ENCODE measurements around the gene CCDC171. TPM values are rescaled to one million over a fixed set of nuclear protein-coding genes. Genes with fewer than 3 reads are reported as not detected.

Gene CCDC171
- total RNA-seq, 1 experiment from 2014 or later = 2.8 TPM

DNA sequence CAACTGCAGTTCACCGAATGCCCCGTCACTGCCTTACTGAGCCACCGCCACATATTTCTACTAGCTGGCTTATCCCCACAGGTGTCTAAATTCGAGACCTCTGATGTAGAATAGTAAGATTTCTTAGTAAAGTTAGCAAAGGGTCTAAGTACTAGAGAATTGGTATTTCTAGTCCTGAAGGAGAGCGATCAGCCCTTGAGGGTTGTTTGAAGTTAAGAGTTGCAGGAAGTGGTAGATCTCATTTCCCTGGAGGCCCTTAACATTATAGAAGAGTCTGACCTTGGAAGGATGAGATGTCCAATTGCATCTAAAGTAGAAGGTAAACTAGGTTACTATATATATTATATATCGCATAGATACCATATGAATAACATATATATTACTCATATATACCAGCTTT, 451.8 kb downstream of the CCDC171 start (continued):
- TF ChIP-seq TP53 (CRISPR knock-in tag; IDR thresholded peaks at IDR 0.05) (no peak), HMGA2 (CRISPR knock-in tag; IDR thresholded peaks at IDR 0.05) (no peak), ZNF317 (CRISPR knock-in tag; IDR thresholded peaks at IDR 0.05; ENCODE audit: borderline replicate concordance, low read depth) (no peak), RELA (CRISPR knock-in tag; IDR thresholded peaks at IDR 0.05; ENCODE audit: borderline replicate concordance) (no peak), MYBL2 (CRISPR knock-in tag; IDR thresholded peaks at IDR 0.05) (no peak), ZNF263 (CRISPR knock-in tag; IDR thresholded peaks at IDR 0.05; ENCODE audit: low read depth) (no peak)
- TF ChIP-seq, protein P1, sequence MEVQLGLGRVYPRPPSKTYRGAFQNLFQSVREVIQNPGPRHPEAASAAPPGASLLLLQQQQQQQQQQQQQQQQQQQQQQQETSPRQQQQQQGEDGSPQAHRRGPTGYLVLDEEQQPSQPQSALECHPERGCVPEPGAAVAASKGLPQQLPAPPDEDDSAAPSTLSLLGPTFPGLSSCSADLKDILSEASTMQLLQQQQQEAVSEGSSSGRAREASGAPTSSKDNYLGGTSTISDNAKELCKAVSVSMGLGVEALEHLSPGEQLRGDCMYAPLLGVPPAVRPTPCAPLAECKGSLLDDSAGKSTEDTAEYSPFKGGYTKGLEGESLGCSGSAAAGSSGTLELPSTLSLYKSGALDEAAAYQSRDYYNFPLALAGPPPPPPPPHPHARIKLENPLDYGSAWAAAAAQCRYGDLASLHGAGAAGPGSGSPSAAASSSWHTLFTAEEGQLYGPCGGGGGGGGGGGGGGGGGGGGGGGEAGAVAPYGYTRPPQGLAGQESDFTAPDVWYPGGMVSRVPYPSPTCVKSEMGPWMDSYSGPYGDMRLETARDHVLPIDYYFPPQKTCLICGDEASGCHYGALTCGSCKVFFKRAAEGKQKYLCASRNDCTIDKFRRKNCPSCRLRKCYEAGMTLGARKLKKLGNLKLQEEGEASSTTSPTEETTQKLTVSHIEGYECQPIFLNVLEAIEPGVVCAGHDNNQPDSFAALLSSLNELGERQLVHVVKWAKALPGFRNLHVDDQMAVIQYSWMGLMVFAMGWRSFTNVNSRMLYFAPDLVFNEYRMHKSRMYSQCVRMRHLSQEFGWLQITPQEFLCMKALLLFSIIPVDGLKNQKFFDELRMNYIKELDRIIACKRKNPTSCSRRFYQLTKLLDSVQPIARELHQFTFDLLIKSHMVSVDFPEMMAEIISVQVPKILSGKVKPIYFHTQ (CRISPR knock-in tag; IDR thresholded peaks at IDR 0.05) = no peak
- TF ChIP-seq, protein P2, sequence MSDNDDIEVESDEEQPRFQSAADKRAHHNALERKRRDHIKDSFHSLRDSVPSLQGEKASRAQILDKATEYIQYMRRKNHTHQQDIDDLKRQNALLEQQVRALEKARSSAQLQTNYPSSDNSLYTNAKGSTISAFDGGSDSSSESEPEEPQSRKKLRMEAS (CRISPR knock-in tag; IDR thresholded peaks at IDR 0.05) = no peak
- TF ChIP-seq, protein P3, sequence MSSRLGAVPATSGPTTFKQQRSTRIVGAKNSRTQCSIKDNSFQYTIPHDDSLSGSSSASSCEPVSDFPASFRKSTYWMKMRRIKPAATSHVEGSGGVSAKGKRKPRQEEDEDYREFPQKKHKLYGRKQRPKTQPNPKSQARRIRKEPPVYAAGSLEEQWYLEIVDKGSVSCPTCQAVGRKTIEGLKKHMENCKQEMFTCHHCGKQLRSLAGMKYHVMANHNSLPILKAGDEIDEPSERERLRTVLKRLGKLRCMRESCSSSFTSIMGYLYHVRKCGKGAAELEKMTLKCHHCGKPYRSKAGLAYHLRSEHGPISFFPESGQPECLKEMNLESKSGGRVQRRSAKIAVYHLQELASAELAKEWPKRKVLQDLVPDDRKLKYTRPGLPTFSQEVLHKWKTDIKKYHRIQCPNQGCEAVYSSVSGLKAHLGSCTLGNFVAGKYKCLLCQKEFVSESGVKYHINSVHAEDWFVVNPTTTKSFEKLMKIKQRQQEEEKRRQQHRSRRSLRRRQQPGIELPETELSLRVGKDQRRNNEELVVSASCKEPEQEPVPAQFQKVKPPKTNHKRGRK (CRISPR knock-in tag; IDR thresholded peaks at IDR 0.05; ENCODE audit: borderline replicate concordance) = no peak
- TF ChIP-seq, protein P4, sequence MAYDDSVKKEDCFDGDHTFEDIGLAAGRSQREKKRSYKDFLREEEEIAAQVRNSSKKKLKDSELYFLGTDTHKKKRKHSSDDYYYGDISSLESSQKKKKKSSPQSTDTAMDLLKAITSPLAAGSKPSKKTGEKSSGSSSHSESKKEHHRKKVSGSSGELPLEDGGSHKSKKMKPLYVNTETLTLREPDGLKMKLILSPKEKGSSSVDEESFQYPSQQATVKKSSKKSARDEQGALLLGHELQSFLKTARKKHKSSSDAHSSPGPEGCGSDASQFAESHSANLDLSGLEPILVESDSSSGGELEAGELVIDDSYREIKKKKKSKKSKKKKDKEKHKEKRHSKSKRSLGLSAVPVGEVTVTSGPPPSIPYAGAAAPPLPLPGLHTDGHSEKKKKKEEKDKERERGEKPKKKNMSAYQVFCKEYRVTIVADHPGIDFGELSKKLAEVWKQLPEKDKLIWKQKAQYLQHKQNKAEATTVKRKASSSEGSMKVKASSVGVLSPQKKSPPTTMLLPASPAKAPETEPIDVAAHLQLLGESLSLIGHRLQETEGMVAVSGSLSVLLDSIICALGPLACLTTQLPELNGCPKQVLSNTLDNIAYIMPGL (CRISPR knock-in tag; IDR thresholded peaks at IDR 0.05) = no peak
- TF ChIP-seq, protein P5, sequence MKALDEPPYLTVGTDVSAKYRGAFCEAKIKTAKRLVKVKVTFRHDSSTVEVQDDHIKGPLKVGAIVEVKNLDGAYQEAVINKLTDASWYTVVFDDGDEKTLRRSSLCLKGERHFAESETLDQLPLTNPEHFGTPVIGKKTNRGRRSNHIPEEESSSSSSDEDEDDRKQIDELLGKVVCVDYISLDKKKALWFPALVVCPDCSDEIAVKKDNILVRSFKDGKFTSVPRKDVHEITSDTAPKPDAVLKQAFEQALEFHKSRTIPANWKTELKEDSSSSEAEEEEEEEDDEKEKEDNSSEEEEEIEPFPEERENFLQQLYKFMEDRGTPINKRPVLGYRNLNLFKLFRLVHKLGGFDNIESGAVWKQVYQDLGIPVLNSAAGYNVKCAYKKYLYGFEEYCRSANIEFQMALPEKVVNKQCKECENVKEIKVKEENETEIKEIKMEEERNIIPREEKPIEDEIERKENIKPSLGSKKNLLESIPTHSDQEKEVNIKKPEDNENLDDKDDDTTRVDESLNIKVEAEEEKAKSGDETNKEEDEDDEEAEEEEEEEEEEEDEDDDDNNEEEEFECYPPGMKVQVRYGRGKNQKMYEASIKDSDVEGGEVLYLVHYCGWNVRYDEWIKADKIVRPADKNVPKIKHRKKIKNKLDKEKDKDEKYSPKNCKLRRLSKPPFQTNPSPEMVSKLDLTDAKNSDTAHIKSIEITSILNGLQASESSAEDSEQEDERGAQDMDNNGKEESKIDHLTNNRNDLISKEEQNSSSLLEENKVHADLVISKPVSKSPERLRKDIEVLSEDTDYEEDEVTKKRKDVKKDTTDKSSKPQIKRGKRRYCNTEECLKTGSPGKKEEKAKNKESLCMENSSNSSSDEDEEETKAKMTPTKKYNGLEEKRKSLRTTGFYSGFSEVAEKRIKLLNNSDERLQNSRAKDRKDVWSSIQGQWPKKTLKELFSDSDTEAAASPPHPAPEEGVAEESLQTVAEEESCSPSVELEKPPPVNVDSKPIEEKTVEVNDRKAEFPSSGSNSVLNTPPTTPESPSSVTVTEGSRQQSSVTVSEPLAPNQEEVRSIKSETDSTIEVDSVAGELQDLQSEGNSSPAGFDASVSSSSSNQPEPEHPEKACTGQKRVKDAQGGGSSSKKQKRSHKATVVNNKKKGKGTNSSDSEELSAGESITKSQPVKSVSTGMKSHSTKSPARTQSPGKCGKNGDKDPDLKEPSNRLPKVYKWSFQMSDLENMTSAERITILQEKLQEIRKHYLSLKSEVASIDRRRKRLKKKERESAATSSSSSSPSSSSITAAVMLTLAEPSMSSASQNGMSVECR (CRISPR knock-in tag; IDR thresholded peaks at IDR 0.05; ENCODE audit: borderline replicate concordance) = no peak

DNA sequence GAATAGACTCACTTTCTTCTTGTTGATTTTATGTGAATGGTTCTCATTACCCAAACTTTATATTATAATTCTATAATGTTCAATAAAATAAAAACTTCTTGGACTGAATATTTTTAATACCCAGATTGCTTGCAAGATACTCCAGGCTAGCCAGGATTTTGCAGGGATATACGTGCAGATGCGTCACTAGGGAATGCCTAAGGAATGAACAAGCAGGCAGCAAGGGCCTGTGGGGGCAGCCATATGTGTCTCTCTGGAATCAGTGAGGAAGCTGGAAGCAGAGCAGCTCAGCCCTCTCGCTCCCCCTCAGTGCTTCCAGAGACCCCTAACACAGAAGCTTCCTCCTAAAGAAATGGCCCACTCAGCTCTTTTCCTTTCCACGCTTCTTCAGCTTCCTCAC, 457.4 kb downstream of the CCDC171 start:
- Mint-ChIP-seq H3K27me3 (ENCODE audit: low read depth) (no peaks in the 10 kb centered on the region), H3K4me1 (no peaks in the 10 kb centered on the region), H3K36me3 (no peaks in the 10 kb centered on the region), H3K27ac (no peak overlapping the region), H3K9me3 (peaks cover 9% of the 10 kb centered on the region; the same call in 1 of the 2 replicates), H3K4me3 (no peak overlapping the region)
- DNase-seq (ENCODE audit: low spot score) (no peak), ATAC-seq (no peak)
- ChIA-PET POLR2A (no interaction called here), CTCF (no interaction called here)
- TF ChIP-seq, protein P6, sequence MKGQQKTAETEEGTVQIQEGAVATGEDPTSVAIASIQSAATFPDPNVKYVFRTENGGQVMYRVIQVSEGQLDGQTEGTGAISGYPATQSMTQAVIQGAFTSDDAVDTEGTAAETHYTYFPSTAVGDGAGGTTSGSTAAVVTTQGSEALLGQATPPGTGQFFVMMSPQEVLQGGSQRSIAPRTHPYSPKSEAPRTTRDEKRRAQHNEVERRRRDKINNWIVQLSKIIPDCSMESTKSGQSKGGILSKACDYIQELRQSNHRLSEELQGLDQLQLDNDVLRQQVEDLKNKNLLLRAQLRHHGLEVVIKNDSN (CRISPR knock-in tag; IDR thresholded peaks at IDR 0.05) = no peak
- no peak for TF ChIP-seq ZNF671 (CRISPR knock-in tag; IDR thresholded peaks at IDR 0.05)
- no peak for TF ChIP-seq CBFB (CRISPR knock-in tag; IDR thresholded peaks at IDR 0.05; ENCODE audit: low read depth)
- TF ChIP-seq, protein P7, sequence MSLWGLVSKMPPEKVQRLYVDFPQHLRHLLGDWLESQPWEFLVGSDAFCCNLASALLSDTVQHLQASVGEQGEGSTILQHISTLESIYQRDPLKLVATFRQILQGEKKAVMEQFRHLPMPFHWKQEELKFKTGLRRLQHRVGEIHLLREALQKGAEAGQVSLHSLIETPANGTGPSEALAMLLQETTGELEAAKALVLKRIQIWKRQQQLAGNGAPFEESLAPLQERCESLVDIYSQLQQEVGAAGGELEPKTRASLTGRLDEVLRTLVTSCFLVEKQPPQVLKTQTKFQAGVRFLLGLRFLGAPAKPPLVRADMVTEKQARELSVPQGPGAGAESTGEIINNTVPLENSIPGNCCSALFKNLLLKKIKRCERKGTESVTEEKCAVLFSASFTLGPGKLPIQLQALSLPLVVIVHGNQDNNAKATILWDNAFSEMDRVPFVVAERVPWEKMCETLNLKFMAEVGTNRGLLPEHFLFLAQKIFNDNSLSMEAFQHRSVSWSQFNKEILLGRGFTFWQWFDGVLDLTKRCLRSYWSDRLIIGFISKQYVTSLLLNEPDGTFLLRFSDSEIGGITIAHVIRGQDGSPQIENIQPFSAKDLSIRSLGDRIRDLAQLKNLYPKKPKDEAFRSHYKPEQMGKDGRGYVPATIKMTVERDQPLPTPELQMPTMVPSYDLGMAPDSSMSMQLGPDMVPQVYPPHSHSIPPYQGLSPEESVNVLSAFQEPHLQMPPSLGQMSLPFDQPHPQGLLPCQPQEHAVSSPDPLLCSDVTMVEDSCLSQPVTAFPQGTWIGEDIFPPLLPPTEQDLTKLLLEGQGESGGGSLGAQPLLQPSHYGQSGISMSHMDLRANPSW (CRISPR knock-in tag; conservative IDR thresholded peaks at IDR 0.05; ENCODE audit: low read depth) = no peak
- TF ChIP-seq, protein P8, sequence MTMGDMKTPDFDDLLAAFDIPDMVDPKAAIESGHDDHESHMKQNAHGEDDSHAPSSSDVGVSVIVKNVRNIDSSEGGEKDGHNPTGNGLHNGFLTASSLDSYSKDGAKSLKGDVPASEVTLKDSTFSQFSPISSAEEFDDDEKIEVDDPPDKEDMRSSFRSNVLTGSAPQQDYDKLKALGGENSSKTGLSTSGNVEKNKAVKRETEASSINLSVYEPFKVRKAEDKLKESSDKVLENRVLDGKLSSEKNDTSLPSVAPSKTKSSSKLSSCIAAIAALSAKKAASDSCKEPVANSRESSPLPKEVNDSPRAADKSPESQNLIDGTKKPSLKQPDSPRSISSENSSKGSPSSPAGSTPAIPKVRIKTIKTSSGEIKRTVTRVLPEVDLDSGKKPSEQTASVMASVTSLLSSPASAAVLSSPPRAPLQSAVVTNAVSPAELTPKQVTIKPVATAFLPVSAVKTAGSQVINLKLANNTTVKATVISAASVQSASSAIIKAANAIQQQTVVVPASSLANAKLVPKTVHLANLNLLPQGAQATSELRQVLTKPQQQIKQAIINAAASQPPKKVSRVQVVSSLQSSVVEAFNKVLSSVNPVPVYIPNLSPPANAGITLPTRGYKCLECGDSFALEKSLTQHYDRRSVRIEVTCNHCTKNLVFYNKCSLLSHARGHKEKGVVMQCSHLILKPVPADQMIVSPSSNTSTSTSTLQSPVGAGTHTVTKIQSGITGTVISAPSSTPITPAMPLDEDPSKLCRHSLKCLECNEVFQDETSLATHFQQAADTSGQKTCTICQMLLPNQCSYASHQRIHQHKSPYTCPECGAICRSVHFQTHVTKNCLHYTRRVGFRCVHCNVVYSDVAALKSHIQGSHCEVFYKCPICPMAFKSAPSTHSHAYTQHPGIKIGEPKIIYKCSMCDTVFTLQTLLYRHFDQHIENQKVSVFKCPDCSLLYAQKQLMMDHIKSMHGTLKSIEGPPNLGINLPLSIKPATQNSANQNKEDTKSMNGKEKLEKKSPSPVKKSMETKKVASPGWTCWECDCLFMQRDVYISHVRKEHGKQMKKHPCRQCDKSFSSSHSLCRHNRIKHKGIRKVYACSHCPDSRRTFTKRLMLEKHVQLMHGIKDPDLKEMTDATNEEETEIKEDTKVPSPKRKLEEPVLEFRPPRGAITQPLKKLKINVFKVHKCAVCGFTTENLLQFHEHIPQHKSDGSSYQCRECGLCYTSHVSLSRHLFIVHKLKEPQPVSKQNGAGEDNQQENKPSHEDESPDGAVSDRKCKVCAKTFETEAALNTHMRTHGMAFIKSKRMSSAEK (CRISPR knock-in tag; IDR thresholded peaks at IDR 0.05; ENCODE audit: borderline replicate concordance) = no peak
- no peak for TF ChIP-seq CREB1 (CRISPR knock-in tag; IDR thresholded peaks at IDR 0.05)
